ENCODE measurements around the gene SETD1A.

Gene SETD1A

DNA sequence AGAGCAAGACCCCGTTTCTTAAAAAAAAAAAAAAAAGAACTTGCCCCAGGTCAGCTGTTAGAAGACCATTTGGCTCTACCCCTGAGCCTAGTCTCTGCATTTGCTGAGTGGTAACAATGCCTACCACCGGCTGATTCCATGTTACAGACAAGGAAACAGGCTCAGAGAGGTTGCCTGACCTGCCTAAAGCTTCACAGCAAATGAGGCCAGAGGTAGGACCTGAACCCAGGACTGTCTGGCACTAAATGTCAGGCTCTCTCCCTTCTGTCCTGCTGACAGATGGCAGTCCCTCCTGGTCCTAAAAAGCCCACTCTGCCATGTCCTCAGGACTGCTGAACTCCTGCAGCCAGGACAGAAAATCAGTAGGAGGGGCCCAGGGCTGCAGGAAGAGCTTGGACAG is 47.1 kb downstream of the SETD1A start:
- no peak overlapping the region for H3K4me3 ChIP-seq (ENCODE audit: low read depth, low read length)
- no peak for TF ChIP-seq CTCF (conservative IDR thresholded peaks at IDR 0.05; ENCODE audit: low read depth, low read length)
- DNase-seq (ENCODE audit: low read depth) = no peak

DNA sequence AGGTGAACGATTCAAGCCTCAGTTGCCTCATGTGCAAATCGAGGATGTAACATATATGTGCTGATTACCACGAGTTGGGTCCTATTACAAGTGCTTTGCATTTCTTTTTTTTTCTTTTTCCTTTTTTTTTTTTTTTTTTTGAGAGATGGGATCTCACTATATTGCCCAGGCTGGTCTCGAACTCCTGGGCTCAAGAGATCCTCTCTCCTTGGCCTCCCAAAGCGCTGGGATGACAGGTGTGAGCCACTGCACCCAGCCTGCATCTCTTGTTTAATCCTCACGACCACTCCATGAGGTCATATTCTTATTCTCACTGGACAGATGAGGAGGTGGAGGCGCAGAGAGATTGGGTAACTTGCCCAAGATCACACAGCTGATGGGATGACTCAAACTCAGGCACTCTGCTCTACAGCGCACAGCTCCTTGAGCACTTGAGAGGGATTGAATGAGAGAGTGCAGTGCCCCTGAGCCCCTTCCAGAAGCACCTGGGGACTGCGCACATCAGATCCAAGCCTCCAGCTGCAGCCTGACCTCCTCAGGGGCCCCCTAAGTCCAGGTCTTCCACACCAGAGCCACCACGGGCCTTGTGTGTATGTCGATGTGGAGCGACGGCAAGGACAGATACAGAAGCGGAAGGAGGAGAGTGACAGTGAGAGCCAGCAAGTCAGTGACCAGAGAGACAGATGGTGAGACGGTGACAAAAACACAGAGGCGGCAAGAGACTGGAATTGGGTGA is 48.0 kb downstream of the SETD1A start:
- TF ChIP-seq CTCF (conservative IDR thresholded peaks at IDR 0.05; ENCODE audit: low read depth, low read length) = no peak
- no peak for DNase-seq (ENCODE audit: low read depth)
- no peak overlapping the region for H3K4me3 ChIP-seq (ENCODE audit: low read depth, low read length)

GRCh38 chr16:31006086-31006385 is 48.5 kb downstream of the SETD1A start:
- TF ChIP-seq CTCF (conservative IDR thresholded peaks at IDR 0.05; ENCODE audit: low read depth, low read length) = no peak
- DNase-seq (ENCODE audit: low read depth) = no peak
- H3K4me3 ChIP-seq (ENCODE audit: low read depth, low read length) = no peak overlapping the region

- no peak for TF ChIP-seq CTCF (conservative IDR thresholded peaks at IDR 0.05; ENCODE audit: low read depth, low read length)
- DNase-seq (ENCODE audit: low read depth) = no peak
- H3K4me3 ChIP-seq (ENCODE audit: low read depth, low read length) = no peak overlapping the region
Observed at GRCh38 chr16:31006589-31006988, 49.0 kb downstream of the SETD1A start.

GRCh38 chr16:31007684-31008083 is 50.1 kb downstream of the SETD1A start:
- TF ChIP-seq CTCF (conservative IDR thresholded peaks at IDR 0.05; ENCODE audit: low read depth, low read length) = no peak
- no peak overlapping the region for H3K4me3 ChIP-seq (ENCODE audit: low read depth, low read length)
- DNase-seq (ENCODE audit: low read depth) = no peak

DNA sequence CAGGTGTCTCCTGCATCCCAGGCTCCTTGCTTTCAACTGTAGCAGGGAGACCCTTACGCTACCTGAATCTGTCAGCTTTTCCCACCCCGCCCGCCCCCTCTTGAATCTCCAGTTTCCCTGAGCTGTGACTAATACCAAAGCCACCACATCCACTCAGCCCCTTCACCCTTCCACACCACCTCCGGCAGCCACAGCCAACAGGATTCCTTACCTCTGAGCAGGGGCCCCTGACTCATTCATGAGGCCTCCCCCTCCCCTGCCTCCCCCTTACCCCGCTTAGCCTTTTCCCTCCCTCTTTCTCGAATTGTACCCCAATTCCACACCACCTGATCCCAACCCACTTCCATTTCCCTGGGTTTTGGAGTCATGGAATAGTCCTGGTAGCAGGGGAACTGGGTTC is 50.6 kb downstream of the SETD1A start:
- no peak overlapping the region for H3K4me3 ChIP-seq (ENCODE audit: low read depth, low read length)
- peak; percentile 62 for DNase-seq (ENCODE audit: low read depth)
- no peak for TF ChIP-seq CTCF (conservative IDR thresholded peaks at IDR 0.05; ENCODE audit: low read depth, low read length)

DNA sequence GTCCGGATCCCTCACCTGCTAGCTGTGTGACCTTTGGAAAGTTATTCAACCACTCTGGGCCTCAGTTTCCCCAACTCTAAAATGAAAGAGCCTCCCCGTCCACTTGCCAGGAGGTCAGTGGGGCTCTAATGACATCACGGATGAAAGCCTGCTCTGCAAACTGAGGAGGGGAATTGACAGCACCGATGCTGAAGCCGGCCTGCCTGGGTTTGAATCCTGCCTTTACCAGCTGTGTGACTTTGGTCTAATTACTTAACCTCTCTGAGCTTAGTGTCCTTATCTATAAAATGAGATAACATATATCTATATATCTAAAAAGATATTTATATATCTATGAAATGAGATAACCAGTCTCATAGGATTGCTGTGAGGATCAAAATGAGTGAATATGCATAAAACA is 51.0 kb downstream of the SETD1A start:
- no peak overlapping the region for H3K4me3 ChIP-seq (ENCODE audit: low read depth, low read length)
- DNase-seq (ENCODE audit: low read depth) = no peak
- TF ChIP-seq CTCF (conservative IDR thresholded peaks at IDR 0.05; ENCODE audit: low read depth, low read length) = no peak

Data from choroid plexus epithelial cell (primary cell).